HG03135 (cell line): Measurements from ENCODE around the gene ADGRG6.
"Not testable (repeated sequence)": the region's sequence is repeated elsewhere in the genome, so short reads cannot be mapped to it uniquely, and the experiment has no call there.

Experiments
- ATAC-seq: cut with Tn5 transposase; IDR thresholded peaks from one replicate; pipeline ENCODE4 v1.9.1; 2021; ENCODE audit warnings: mild to moderate bottlenecking, moderate library complexity; ENCODE audit not compliant: unreplicated experiment

ADGRG6 gene

GRCh38 chr6:142342986-142343385 lies 41.2 kb downstream of the ADGRG6 start:
- no peak for ATAC-seq

DNA sequence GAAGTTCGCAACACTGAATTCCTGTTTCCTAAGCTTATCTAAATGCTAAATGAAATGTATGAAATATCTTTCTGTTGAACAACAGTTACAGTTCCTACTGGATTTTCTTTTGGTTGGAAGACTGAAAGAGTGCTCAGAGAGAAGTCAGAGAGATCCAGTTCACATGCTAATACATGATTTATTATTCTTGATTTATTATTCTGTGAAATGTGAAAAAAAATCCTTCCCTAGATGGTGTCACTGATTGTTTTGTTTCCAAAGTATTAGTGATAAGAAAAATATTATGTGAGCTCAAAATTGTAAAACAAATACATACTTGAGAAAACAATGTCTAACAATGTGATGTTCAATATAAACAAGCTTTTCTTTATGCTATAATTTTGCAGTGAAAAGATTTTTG lies 42.1 kb downstream of the ADGRG6 start:
- no peak for ATAC-seq

GRCh38 chr6:142345261-142345660 lies 43.5 kb downstream of the ADGRG6 start:
- no peak for ATAC-seq

DNA sequence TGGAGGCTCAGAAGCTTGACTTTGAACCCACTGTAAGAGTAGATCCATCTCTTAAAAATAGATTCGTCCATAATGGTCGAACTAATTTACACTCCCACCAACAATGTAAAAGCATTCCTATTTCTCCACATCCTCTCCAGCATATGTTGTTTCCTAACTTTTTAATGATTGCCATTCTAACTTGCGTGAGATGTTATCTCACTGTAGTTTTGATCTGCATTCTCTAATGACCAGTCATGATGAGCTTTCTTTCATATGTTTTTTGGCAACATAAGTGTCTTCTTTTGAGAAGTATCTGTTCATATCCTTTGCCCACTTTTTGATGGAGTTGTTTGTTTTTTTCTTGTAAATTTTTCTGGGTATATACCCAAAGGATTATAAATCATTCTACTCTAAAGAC lies 44.4 kb downstream of the ADGRG6 start:
- ATAC-seq: not testable (repeated sequence)

DNA sequence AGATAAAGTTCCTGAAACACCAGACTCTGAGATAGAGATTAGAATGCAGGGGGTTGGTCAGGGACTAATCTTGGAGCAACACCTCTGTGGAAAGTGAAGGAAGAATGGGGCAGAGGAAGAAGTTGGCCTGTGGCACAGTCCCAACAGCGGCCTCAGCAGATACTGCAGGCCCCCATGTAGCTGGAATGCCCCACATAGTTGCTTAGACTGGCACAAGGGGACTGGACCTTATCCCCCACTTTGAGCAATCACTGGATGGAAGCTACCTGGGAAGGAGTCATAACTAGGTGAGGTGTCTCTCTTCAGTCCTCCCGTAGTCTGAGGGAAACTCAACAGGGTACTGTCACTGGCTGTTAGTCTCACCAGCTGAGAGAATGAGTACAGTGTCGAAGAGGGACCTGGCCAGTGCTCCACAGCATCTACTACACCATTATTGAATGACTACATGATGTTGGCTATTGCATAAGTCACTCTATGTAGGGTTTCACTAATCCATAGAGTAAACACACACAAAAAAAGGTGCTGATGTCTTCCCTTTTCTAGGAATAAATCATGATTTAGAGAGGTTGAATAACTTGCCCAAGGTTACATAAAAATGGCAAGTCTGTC lies 47.5 kb downstream of the ADGRG6 start:
- no peak for ATAC-seq

GRCh38 chr6:142350309-142350708 lies 48.5 kb downstream of the ADGRG6 start:
- ATAC-seq: no peak

- no peak for ATAC-seq
Measured at GRCh38 chr6:142353690-142354089, 51.9 kb downstream of the ADGRG6 start.

- no peak for ATAC-seq
Measured at GRCh38 chr6:142354650-142355049, 52.8 kb downstream of the ADGRG6 start.

- no peak for ATAC-seq
Measured at GRCh38 chr6:142355520-142356174, 53.8 kb downstream of the ADGRG6 start.

DNA sequence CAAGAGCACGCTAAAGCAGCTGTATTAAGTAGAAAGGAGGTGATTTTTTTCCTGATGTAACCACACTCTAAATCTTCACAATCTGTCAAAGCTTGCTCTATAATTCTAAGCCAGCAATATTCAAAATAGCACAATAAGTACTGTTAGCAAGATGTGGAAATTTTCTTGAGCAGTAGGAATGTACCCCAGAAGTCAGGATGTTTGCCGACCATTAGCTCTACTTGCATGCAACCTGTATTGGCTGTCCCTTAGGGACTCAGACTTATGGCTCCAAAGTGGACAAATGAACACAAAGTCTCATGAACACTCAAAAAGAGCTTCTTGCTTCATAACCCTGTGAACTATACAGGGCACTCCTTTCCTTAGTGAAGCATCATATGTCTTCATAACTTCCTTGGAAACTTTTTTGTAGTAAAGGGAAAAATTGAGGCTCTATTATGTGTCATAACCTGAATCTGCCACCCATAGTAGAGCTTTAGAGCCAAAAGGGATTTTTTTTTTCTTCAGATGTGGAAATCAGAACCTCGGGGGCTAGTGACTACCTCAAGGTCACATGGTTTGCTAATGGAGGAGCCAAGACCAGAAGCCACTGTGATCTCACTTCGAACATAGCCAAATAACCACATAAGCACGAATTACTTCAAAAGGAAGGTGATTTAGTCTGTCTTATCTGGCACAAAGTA lies 54.5 kb downstream of the ADGRG6 start:
- no peak for ATAC-seq

DNA sequence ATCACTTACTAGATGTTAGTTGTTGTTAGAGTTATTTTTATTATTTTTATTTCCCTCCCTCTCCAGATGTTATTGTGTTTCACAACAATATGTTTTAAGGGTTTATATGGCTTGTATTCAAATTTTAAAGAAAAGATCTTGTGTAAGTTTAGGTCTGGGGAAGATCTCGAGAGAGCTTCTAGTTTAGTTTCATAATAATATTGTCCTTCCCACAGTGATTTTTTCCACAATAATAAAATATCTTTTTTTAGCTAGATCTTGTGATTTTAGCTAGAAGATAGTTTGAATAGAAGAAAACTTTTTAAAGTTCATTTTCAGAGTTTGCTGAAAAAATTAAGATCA lies 55.0 kb downstream of the ADGRG6 start:
- ATAC-seq: no peak

DNA sequence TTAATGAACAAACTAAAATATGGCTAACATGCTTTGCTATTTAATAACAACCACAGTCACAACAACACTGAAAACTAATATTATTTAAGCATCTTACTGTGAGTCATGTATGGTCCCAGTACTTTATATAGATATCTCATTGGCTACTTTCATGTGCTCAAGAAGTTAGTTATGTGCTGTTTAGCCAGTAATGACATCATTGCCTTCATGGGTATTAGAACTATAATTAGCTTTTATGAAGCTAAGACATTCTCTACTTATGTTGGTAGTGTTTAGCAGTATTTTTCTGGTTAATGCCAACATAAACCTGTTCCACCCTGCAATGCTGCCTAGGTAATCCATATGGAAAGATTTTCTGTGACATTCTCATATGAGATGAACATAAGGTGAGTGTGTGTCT lies 56.1 kb downstream of the ADGRG6 start:
- no peak for ATAC-seq

- ATAC-seq: no peak
Measured at GRCh38 chr6:142359271-142359960, 57.6 kb downstream of the ADGRG6 start.

DNA sequence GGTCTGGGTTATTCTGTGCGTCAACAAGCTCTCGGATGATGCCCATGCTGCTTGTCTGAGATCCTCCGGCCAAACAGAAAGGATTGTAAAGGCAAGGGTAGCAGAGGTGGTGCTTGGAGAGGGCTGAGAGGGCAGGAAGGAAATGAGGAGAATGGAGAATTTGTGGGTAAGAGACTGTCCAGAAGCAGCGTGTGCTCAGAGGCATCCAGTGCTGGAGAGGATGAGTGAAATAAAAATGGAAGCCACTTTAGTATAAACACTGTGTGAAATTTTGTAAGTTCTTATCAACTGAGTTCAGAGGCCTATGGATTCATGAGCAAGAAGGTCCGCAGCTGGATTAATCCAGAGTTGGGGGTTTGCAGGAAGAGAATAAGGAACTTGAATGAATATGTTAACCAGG lies 59.5 kb downstream of the ADGRG6 start:
- no peak for ATAC-seq

DNA sequence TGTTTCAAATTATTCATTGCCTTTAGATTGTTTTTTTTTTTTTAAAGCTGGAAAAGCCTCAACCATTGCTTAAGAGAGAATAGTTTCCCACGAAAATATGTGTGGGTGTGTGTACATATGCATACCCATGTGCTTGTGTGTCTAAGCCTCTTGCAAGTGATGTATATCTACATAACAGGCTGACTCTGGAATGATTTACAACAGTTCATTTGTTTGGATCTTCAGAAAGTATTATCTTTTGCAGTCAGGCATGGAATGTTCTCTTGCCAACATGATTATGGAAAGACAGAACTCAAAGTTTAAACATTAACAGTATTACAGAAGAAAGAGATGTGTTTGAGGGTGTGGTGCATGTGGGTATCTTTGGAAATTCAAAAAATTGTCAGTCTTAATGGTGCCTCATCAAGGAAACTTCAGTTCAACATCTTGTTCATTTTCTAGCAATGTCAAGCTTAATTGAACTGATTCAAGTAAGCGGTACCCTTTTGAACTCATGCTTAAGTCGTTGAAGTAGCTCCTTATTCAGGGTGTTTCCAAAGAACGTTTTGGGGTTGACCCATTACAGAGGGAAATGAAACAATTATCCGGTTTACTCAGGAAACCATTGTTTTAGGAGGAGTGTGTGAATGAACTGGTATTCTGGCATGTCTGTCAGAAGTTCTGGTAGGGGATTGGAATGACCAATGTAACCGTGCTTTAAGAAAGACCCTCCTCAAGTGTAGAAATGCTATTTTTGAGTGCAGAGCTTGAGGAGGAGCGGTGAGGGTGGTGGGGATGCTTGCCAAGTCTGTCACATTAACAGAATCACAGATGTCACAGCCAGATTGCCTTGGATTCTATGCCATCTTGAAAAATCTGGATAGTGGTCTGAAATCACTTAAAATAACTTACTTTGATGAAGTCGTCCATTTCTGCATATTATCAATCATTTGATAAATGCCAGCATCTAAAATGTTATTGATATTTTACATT lies 60.3 kb downstream of the ADGRG6 start:
- ATAC-seq: no peak

DNA sequence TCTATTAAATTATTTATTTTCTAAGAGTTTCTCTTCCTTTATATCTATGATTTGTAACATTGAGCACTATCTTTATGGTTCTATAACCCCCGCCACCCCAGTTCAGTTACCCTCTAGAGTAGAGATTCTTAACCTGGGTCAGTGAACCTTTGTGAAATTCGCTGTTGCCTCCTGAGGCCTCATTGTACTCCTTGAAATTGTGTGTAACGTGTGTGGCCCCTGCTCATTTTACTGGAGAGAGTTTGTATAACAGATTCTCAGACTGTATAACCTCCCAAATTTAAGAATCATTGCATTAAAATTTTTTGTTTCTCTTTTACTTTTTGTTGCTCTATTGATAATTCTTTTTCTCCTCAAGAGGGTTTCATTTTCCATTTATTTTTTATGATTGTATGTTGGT lies 65.3 kb downstream of the ADGRG6 start:
- ATAC-seq: no peak

DNA sequence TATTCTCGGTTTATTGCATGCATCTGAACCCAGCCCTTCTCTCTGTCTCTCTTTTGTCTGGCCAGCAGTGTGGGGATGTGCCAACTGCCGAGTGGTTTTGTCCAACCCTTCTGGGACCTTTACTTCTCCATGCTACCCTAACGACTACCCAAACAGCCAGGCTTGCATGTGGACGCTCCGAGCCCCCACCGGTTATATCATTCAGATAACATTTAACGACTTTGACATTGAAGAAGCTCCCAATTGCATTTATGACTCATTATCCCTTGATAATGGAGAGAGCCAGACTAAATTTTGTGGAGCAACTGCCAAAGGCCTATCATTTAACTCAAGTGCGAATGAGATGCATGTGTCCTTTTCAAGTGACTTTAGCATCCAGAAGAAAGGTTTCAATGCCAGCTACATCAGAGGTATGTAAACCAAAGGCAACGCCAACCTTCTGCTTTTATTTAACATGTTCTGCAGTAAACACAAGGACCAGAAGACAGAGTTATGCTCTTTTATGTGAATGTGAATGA lies 65.8 kb downstream of the ADGRG6 start:
- ATAC-seq: no peak

- ATAC-seq: no peak
Measured at GRCh38 chr6:142369266-142369665, 67.5 kb downstream of the ADGRG6 start.

DNA sequence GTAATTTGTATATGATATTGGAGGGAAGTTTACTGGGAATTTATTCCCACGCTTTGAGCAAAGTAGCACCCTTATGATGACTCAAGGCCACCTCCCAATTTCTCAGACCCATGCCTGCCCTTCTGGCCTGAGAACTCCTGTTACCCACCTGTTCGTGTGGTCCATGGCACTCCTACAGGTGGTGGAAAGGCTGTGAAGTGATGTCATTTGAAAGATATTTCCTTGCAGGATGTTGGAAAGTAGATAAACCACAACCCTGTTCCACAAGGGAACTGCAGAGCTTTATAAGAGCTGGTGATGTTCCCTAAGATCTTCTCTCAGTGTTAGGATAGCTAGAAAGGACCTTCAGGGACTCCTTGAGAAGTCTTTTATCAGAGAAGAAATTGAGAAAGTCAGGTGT lies 70.5 kb downstream of the ADGRG6 start:
- ATAC-seq: no peak

DNA sequence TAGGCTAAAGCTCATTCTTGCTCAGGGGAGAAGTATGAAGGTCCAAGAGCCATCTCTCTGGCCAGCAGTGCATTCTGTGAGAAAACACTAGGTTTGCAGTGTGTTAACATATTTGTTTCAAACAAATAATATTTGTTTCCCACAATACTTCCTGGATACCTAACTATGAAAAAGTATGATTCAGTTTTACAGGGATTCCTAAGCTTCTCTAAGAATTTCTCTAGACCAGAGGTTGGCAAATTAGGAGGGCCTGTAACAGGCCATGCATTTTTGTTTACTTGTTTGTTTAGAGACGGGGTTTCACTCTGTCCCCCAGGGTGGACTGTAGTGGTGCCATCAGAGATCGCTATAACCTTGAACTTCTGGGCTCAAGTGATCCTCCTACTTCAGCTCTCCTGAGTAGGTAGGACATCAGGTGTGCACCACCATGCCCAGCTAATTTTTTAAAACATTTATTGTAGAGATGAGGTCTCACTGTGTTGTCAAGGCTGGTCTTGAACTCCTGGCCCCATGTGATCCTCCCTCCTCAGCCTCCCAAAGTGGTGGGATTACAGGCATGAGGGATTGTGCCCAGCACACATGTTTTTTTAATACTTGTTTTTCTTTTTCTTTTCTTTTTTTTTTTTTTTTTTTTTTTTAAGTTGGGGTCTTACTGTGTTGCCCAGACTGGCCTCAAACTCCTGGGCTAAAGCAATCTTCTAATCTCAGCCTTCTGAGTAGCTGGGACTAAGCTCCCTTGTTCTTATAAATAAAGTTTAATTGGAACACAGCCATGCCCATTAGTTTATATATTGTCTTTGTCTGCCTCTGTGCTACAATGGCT lies 71.7 kb downstream of the ADGRG6 start:
- no peak for ATAC-seq
